ENCODE measurements around the gene CPED1. TPM values are rescaled to one million over a fixed set of nuclear protein-coding genes. Genes with fewer than 3 reads are reported as not detected.
"Not testable (repeated sequence)": the region's sequence is repeated elsewhere in the genome, so short reads cannot be mapped to it uniquely, and the experiment has no call there.

The CPED1 gene
- polyA plus RNA-seq, 1 donor from 2014 or later = 3.8 TPM

DNA sequence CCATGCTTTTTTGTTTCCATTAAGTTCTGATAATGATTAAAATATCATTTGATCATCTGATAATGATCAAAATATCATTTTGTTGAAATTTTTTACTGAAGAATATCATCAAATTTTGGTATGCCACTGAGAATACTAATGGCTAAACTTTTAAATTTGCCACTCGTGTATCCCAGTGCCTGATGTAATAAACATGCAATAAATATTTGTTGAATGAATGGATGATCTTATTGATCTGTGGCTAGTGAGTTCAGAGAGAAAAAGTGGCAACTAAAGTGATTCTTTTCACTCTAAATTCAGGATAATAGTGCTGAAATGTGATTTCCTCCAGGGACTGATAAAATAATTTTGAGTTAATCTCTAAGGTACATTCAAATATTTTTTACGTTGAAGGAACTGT is 181.0 kb downstream of the CPED1 start:
- H3K36me3 Mint-ChIP-seq = peaks cover 4% of the 10 kb centered on the region
- peak overlapping the region in 1 of 3 donors; percentile 59 for H3K27ac Mint-ChIP-seq
- peak overlapping the region in 1 of 4 donors; percentile 49 for H3K4me3 Mint-ChIP-seq
- peaks cover 0 to 1% (median 0%) of the 10 kb centered on the region in 3 donors for H3K9me3 Mint-ChIP-seq
- H3K27me3 Mint-ChIP-seq = no peaks in the 10 kb centered on the region
- peaks cover 13 to 38% (median 22%) of the 10 kb centered on the region in 3 donors for H3K4me1 Mint-ChIP-seq

DNA sequence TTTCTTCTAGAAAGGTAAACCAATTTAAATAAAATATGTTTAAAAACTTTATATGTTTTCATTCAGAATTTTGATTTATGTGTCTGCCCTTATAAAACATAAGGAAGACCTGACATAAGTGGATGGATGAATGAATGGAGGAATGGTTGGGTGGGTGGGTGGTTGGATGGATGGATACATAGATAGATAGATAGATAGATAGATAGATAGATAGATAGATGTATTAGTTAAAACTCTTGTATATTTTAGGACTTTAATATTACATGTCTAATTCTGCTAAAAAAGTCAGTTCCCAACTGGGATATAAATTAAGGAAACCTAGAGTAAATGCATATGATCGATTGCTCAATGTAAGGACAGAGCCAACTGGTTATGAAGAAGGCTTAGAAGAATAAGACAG is 184.0 kb downstream of the CPED1 start:
- Mint-ChIP-seq H3K4me1 (peaks cover 12 to 26% (median 14%) of the 10 kb centered on the region in 3 donors), H3K27me3 (no peaks in the 10 kb centered on the region), H3K27ac (no peak overlapping the region)

DNA sequence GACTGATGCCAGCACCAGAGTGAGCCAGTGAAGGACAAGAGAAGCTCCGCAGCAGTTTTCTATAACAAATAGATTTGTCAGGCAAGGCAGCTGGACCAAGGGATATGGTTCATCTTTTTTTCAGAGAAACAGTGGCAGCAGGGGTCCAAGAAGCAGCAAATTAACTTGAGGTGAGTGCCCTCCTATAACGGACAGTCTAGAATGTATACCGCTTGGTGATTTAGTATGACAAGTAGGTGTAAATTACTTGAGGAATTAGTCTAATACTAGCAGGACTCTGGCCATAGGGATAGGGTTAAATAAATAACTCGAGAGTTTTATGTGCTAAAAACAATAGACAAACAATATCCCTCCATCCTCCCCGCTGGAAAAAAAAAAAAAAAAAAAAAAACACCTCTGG is 187.3 kb downstream of the CPED1 start:
- H3K4me3 Mint-ChIP-seq = no peak overlapping the region
- peaks cover 0 to 1% (median 0%) of the 10 kb centered on the region in 3 donors for H3K9me3 Mint-ChIP-seq
- no peak overlapping the region for H3K27ac Mint-ChIP-seq

More for the DNA sequence above, 184.0 kb downstream of the CPED1 start:
- Mint-ChIP-seq H3K36me3 (peaks cover 4% of the 10 kb centered on the region), H3K9me3 (peaks cover 0 to 1% (median 0%) of the 10 kb centered on the region in 3 donors), H3K4me3 (no peak overlapping the region)

DNA sequence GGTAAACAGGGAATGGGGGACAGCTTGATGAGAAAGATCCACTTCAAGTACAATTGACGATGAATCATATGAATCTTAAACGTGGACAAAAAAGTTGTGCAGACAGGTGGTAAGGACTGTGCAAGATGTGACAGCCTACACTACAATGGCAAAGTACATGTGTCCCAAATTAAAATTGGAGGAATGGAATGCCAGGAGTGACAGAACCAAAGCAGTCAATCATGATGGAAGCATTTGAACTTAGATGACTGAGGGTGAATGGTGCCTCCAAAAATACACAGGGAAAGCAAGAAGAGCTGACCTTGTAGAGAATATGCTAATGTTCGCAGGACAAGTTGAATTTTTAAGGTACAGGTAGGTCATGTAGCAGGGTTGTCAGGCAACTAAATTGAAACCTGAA is 189.9 kb downstream of the CPED1 start:
- H3K27me3 Mint-ChIP-seq = no peaks in the 10 kb centered on the region
- peaks cover 13% of the 10 kb centered on the region for H3K36me3 Mint-ChIP-seq
- H3K4me1 Mint-ChIP-seq = peaks cover 43 to 65% (median 44%) of the 10 kb centered on the region in 3 donors
- H3K27ac Mint-ChIP-seq = peak overlapping the region; percentile 79 to 94 (median 91)
- peaks cover 0 to 1% (median 0%) of the 10 kb centered on the region in 3 donors for H3K9me3 Mint-ChIP-seq
- peak overlapping the region; percentile 56 to 94 (median 71) for H3K4me3 Mint-ChIP-seq

More for the DNA sequence above, 187.3 kb downstream of the CPED1 start:
- H3K4me1 Mint-ChIP-seq = peaks cover 32 to 47% (median 37%) of the 10 kb centered on the region in 3 donors
- H3K36me3 Mint-ChIP-seq = peaks cover 13% of the 10 kb centered on the region
- H3K27me3 Mint-ChIP-seq = no peaks in the 10 kb centered on the region

DNA sequence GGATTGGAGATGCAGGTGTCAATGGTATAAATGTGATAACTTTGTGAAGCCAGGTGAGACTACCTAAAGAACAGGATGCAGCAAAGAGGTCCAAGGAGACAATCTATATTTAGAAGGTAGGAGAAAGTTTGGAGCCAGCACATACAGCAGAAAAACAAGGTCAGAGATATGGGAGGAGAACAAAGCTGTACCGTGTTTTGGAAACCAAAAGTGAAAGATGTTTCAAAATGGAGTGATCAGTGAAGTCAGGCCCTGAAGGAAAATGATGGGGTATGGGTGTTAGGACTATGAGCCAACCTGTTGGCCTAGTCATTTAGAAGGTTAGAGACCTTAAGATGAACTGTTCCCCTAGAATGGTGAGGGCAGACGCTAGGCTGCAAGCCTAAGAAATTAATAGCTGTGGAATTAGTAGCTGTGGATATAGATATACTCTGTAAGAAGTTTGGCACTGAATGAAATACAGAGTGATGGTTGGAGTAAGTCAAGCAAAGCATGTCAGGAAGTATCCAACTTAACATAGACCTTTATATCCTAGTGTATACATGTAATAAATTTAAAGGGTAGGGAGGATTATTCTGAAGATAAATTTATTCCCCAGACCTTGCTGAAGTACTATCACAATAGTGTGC is 190.5 kb downstream of the CPED1 start:
- H3K27ac Mint-ChIP-seq = peak overlapping the region; percentile 28 to 94 (median 79)
- peak overlapping the region; percentile 56 to 94 (median 71) for H3K4me3 Mint-ChIP-seq
- peaks cover 42 to 64% (median 44%) of the 10 kb centered on the region in 3 donors for H3K4me1 Mint-ChIP-seq
- H3K9me3 Mint-ChIP-seq = peaks cover 0 to 1% (median 0%) of the 10 kb centered on the region in 3 donors
- no peaks in the 10 kb centered on the region for H3K27me3 Mint-ChIP-seq
- H3K36me3 Mint-ChIP-seq = peaks cover 12% of the 10 kb centered on the region

DNA sequence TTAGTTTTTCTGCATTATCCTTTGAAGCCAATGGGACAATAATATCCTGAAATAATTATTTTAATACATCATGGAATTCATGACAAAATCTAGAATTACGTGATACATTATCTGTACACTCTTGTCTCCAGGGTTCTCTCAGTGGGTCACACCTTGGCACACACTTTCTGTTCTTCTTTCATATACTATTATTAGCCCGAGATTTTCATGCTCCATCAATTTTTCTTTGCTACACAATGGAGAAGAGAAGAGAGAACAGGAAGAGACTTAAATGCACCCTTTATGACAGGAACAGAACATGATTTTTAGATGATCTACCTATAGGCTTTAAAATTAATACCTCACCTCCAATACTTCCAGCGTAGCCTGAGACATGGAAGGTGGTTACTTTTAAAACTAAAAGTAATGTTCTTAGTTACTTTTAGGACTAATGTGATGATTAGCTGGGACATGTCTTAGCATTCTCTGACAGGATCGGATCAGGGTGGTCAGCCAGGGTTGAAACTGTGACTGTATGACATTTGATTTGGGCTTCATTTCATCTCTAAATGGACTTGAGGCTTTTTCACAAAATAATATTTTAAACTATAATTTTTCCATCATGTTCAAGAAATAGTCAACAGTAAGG is 192.0 kb downstream of the CPED1 start:
- H3K27me3 Mint-ChIP-seq = no peaks in the 10 kb centered on the region
- peak overlapping the region; percentile 50 to 96 (median 63) for H3K27ac Mint-ChIP-seq
- H3K36me3 Mint-ChIP-seq = peaks cover 11% of the 10 kb centered on the region
- peak overlapping the region; percentile 35 to 89 (median 75) for H3K4me3 Mint-ChIP-seq
- peaks cover 41 to 67% (median 43%) of the 10 kb centered on the region in 3 donors for H3K4me1 Mint-ChIP-seq
- no peaks in the 10 kb centered on the region for H3K9me3 Mint-ChIP-seq

DNA sequence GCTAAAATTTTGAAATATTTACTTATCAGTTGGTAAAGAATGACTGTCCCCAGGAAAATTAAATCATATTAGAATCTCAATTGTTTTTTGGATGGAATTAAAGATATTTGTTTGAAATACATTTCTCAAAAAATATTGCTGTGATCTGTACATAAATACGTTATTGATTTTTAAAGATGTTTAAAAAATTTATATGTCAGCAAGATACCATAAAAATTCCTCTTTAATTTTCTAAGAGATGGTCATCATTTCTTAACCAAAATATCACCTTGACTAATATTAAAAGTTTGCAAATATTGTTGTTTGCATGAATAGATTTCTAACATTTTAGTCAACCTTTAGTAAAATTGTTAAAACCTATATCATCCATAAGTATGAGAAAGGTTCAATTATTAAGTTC is 192.8 kb downstream of the CPED1 start:
- Mint-ChIP-seq H3K36me3 (peaks cover 11% of the 10 kb centered on the region), H3K27me3 (no peaks in the 10 kb centered on the region), H3K9me3 (no peaks in the 10 kb centered on the region), H3K4me1 (peaks cover 41 to 68% (median 47%) of the 10 kb centered on the region in 3 donors), H3K4me3 (peak overlapping the region in 1 of 4 donors; percentile 89), H3K27ac (peak overlapping the region in 1 of 3 donors; percentile 96)

DNA sequence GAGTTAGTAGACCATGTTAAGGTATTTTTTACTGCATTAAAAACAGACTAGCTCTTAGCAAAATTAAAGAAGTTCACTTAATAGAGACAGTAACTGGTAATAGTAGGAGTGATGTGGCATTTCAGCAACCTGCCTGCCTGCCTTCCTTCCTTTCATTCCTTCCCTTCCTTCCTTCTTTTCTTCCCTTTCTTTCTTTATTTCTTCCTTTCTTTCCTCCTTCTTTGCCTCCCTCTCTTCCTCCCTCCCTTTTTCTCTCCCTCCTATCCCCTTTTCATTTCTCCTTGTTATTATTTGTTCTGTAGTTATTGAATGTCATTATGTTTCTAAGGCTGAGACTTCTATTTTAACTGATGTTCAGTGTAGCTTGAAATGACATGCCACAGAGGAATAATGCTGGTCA is 193.8 kb downstream of the CPED1 start:
- Mint-ChIP-seq H3K27ac (peak overlapping the region; percentile 2 to 21 (median 12)), H3K9me3 (no peaks in the 10 kb centered on the region), H3K4me1 (peaks cover 41 to 72% (median 47%) of the 10 kb centered on the region in 3 donors), H3K4me3 (peak overlapping the region in 3 of 4 donors; percentile 0 to 34 (median 13)), H3K36me3 (peaks cover 11% of the 10 kb centered on the region), H3K27me3 (no peaks in the 10 kb centered on the region)

DNA sequence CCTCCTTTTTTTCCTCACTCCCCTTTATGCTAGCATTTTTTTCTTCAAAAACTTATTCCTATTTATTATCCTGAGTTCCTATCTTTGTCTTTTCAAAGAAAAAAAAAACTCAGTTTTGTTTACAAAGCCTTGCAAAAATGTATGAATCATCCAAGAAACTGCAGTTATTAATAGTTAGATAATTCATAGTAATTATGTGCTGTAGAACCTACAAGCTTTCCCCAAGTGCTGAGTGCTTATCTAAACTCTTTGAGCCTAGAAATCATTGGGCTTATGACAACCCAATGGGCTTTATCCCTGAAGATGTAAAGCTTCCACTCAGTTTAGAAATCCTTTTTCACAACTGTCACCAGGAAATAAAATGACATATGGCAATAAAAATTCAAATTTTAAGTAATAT is 194.4 kb downstream of the CPED1 start:
- H3K4me1 Mint-ChIP-seq = peaks cover 41 to 71% (median 44%) of the 10 kb centered on the region in 3 donors
- H3K9me3 Mint-ChIP-seq = no peaks in the 10 kb centered on the region
- H3K4me3 Mint-ChIP-seq = peak overlapping the region in 2 of 4 donors; percentile 13 to 25
- H3K36me3 Mint-ChIP-seq = peaks cover 10% of the 10 kb centered on the region
- H3K27me3 Mint-ChIP-seq = no peaks in the 10 kb centered on the region
- peak overlapping the region in 2 of 3 donors; percentile 11 to 12 for H3K27ac Mint-ChIP-seq

DNA sequence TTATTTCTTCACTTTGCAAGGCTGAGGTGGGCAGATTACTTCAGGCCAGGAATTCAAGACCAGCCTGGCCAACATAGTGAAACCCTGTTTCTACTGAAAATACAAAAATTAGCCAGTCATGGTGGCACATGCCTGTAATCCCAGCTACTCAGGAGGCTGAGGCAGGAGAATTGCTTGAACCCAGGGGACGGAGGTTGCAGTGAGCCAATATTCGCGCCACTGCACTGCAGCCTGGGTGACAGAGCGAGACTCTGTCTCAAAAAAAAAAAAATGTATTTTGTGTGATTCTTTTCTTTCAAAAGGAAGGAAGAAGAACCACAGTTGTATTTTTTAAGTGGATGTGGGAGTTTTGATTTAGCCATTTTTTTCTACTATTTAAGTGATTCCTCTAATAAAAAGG is 195.4 kb downstream of the CPED1 start:
- not testable (repeated sequence) for H3K27me3 Mint-ChIP-seq, H3K36me3 Mint-ChIP-seq, H3K9me3 Mint-ChIP-seq
- H3K4me1 Mint-ChIP-seq = peaks cover 31 to 62% (median 38%) of the 10 kb centered on the region in 3 donors
- H3K4me3 Mint-ChIP-seq = peak overlapping the region in 3 of 4 donors; percentile 8 to 42 (median 16)
- peak overlapping the region in 1 of 3 donors; percentile 10 for H3K27ac Mint-ChIP-seq

DNA sequence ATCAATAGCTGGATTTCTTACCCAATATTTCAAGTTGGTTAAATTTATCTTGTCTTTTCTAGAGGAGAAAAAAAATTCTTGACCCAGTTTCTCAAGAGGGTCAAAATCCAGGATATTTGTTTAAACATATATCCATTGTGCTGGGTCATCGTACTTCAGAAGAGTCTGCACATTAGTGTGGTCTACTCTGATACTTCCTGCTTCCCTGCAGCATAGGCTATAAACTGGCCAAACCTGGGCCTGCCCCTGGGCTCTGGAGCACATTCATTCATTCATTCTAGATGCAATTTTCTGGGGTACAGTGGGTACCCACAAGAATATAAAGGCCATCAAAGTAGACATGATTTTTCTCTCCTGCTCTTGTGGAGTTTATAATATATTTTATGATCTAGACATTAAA is 198.2 kb downstream of the CPED1 start:
- no peaks in the 10 kb centered on the region for H3K27me3 Mint-ChIP-seq
- H3K36me3 Mint-ChIP-seq = peaks cover 4% of the 10 kb centered on the region
- H3K9me3 Mint-ChIP-seq = peaks cover 2 to 15% (median 7%) of the 10 kb centered on the region in 3 donors
- H3K4me1 Mint-ChIP-seq = peaks cover 19 to 44% (median 34%) of the 10 kb centered on the region in 3 donors
- peak overlapping the region in 1 of 4 donors; percentile 60 for H3K4me3 Mint-ChIP-seq
- no peak overlapping the region for H3K27ac Mint-ChIP-seq

DNA sequence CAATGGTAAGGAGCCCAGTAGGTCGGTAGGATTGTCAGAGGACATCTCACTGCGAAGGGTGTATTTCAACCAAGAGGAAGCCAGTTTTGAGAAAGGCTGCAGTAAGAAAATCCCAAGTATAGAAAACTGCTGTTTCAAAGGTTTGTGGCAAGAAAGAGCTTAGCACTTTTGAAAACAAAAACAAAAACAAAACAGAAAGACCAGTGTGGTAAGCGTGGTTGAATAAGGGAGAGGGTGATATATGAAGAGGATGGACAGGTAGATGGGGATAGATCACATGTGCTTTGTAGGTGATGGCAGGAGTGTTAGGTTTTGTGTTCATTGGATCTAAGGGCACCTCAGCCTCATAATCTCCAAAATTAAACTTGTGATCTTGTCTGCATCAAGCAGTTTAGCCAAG is 198.7 kb downstream of the CPED1 start:
- no peak overlapping the region for H3K27ac Mint-ChIP-seq
- peaks cover 19 to 42% (median 38%) of the 10 kb centered on the region in 3 donors for H3K4me1 Mint-ChIP-seq
- peak overlapping the region in 1 of 4 donors; percentile 60 for H3K4me3 Mint-ChIP-seq
- H3K27me3 Mint-ChIP-seq = no peaks in the 10 kb centered on the region
- peaks cover 2 to 15% (median 7%) of the 10 kb centered on the region in 3 donors for H3K9me3 Mint-ChIP-seq
- H3K36me3 Mint-ChIP-seq = peaks cover 4% of the 10 kb centered on the region

DNA sequence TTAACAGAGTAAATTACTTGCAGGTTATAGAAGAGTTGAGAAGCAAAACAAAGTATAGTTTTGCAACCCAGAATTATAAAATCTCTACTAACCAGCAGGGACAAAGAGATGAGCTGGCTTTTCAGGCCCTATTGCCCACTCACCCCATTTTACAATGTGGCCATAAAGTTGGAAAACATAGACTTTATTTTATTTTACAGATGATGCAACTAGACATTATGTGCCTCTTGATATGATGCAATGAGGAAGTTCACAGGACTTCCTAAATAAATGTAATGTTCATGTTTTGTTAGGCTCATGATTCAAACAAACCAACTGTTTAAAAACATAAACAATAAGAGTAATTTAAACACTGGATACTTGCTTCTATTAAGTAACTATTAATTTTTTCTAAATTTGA is 199.2 kb downstream of the CPED1 start:
- H3K27me3 Mint-ChIP-seq = no peaks in the 10 kb centered on the region
- H3K4me3 Mint-ChIP-seq = no peak overlapping the region
- H3K4me1 Mint-ChIP-seq = peaks cover 15 to 38% (median 34%) of the 10 kb centered on the region in 3 donors
- H3K27ac Mint-ChIP-seq = no peak overlapping the region
- peaks cover 4% of the 10 kb centered on the region for H3K36me3 Mint-ChIP-seq
- H3K9me3 Mint-ChIP-seq = peaks cover 2 to 15% (median 7%) of the 10 kb centered on the region in 3 donors

DNA sequence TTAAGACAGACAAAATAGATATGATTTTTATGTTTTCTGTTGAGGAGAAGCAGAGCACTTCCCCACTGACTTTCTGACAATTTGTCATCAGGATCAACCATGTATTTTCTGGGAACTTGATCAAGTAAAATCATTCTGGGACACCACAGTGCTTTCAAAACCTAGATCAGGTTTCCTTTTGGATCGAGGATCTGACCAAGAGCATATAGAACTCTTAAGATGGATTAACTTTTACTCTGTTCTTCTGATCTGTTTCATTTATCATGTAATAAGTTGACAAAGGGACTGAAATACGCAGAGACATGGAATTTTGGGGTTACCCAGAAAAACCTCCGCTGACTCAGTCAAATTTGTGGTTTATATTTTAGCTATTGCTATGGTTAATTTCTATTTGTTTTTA is 204.3 kb downstream of the CPED1 start:
- H3K4me1 Mint-ChIP-seq = peaks cover 4 to 23% (median 19%) of the 10 kb centered on the region in 3 donors
- H3K4me3 Mint-ChIP-seq = peak overlapping the region in 2 of 4 donors; percentile 58 to 81
- peaks cover under 1% of the 10 kb centered on the region for H3K27me3 Mint-ChIP-seq
- peaks cover 2 to 15% (median 7%) of the 10 kb centered on the region in 3 donors for H3K9me3 Mint-ChIP-seq
- H3K36me3 Mint-ChIP-seq = peaks cover 4% of the 10 kb centered on the region
- no peak overlapping the region for H3K27ac Mint-ChIP-seq

DNA sequence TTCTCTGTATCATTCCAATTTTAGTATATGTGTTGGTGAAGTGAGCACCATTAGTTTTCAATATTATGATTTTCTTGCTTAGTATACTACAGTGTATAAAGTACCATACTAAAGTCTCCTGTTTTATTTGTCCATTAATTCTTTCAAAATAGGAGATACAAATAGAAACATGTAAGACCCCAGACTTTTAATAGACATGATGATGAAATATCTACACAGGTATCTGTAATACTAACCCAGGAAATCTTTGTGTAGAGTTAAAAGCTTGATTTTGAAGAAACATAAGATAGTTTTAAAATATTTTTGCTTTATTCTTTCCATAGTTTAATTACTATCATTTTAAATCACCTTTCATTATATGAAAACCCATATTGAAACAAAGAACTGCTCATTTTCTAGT is 206.5 kb downstream of the CPED1 start:
- Mint-ChIP-seq H3K27me3 (peaks cover 1% of the 10 kb centered on the region), H3K4me1 (peaks cover 4 to 32% (median 27%) of the 10 kb centered on the region in 3 donors), H3K9me3 (peaks cover 1 to 3% (median 1%) of the 10 kb centered on the region in 3 donors), H3K4me3 (no peak overlapping the region), H3K27ac (no peak overlapping the region), H3K36me3 (no peaks in the 10 kb centered on the region)

All from IgD-negative memory B cell (primary cell).